Thyroid gland (tissue), 4 donors: ENCODE measurements around the gene PCGF3. TPM values are rescaled to one million over a fixed set of nuclear protein-coding genes. Genes with fewer than 3 reads are reported as not detected.

ENCODE experiments used
- DNase-seq, 2 donors: peaks; one replicate each; pipeline ENCODE4 v3.0.0-alpha.2; 2019
- H3K27ac ChIP-seq, 3 donors: fragments of 200-600 bp; sonication (generic); 1 replicate in 2 of 3; 2 replicates in 1 of 3; pipeline ENCODE4 v1.5.1; 2016 to 2019; ENCODE audit warnings: mild to moderate bottlenecking in 1 of 3, moderate library complexity in 1 of 3
- H3K27me3 ChIP-seq: fragments of 200-600 bp; sonication (generic); one replicate; pipeline ENCODE4 v1.5.1; 2019
- H3K36me3 ChIP-seq, 2 donors: fragments of 200-600 bp; sonication (generic); one replicate each; pipeline ENCODE4 v1.5.1; 2016 to 2019
- H3K4me1 ChIP-seq, 2 donors: fragments of 200-600 bp; sonication (generic); one replicate each; pipeline ENCODE4 v1.5.1; 2017 to 2019
- H3K4me3 ChIP-seq, 3 donors: fragments of 200-600 bp; sonication (generic); replicated peaks in 1 of 3; 1 replicate in 2 of 3; 2 replicates in 1 of 3; pipeline ENCODE4 v1.5.1; 2016; ENCODE audit warnings: mild to moderate bottlenecking in 1 of 3
- H3K9me3 ChIP-seq: fragments of 200-600 bp; sonication (generic); one replicate; pipeline ENCODE4 v1.5.1; 2017
- CTCF ChIP-seq, 6 experiments: fragments of 200-600 bp in 3 of 6; fragments of 450-650 bp in 3 of 6; sonication (generic) in 3 of 6; IDR thresholded peaks; one replicate each; pipeline ENCODE4 v1.5.1; 2016 to 2019; ENCODE audit warnings: antibody characterized with exemption in 6 of 6, mild to moderate bottlenecking in 2 of 6, inconsistent platforms in 1 of 6, moderate library complexity in 1 of 6
- POLR2A ChIP-seq, 2 donors: fragments of 450-650 bp; IDR thresholded peaks; one replicate each; pipeline ENCODE4 v1.6.1; 2017; ENCODE audit warnings: antibody characterized with exemption in 2 of 2, mild to moderate bottlenecking in 2 of 2, moderate library complexity in 1 of 2
- WGBS, 2 donors: methylation state at CpG; one replicate each; pipeline ENCODE4 v1.1.5; 2017; 5-methylcytosine and 5-hydroxymethylcytosine counted together
- intact Hi-C: fragments of 100-400 bp; cut with DNase I; formaldehyde crosslinking; loops from one replicate; pipeline ENCODE4 v1.15.1; 2023
- total RNA-seq, 4 donors: library from RNA; depleted of rRNA; stranded (reverse); fragments of >200 nt; gene quantifications; one replicate each; pipeline ENCODE4 v1.2.3, GENCODE V29; 2016

PCGF3 gene
- total RNA-seq, 4 donors from 2014 or later = 41.4 to 60.0 (median 50.2) TPM

GRCh38 chr4:680928-681645, 24.5 kb upstream of the PCGF3 start:
- WGBS, 2 donors = 7% methylated on average over 7 of the region's 62 CpGs; no CpG with 5 or more reads in 1 of the 2 donors
- Histone ChIP-seq H3K27ac (no peak overlapping the region), H3K9me3 (no peaks in the 10 kb centered on the region), H3K4me1 (peaks cover 10 to 23% of the 10 kb centered on the region in 2 donors), H3K27me3 (no peaks in the 10 kb centered on the region), H3K36me3 (no peaks in the 10 kb centered on the region), H3K4me3 (peak overlapping the region in 1 of 3 donors; percentile 59)
- DNase-seq = peak; percentile 68 to 72
- no peak for TF ChIP-seq CTCF (IDR thresholded peaks at IDR 0.05)
- no peak for TF ChIP-seq POLR2A (IDR thresholded peaks at IDR 0.05)
- intact Hi-C loops = no loop called here

- intact Hi-C loops = no loop called here
- H3K4me3 ChIP-seq = no peak overlapping the region
Observed at GRCh38 chr4:681736-682451, 23.7 kb upstream of the PCGF3 start.

GRCh38 chr4:682490-683172, 23.0 kb upstream of the PCGF3 start:
- H3K27ac ChIP-seq = no peak overlapping the region
- intact Hi-C loops = no loop called here
- peaks cover 10 to 32% of the 10 kb centered on the region in 2 donors for H3K4me1 ChIP-seq
- TF ChIP-seq CTCF (IDR thresholded peaks at IDR 0.05) (no peak), POLR2A (IDR thresholded peaks at IDR 0.05) (no peak)
- DNase-seq = no peak
- 64 to 91% methylated on average over 15 to 22 of the region's 23 CpGs for WGBS, 2 donors
- H3K27me3 ChIP-seq = no peaks in the 10 kb centered on the region
- no peaks in the 10 kb centered on the region for H3K36me3 ChIP-seq
- H3K9me3 ChIP-seq = no peaks in the 10 kb centered on the region
- H3K4me3 ChIP-seq = no peak overlapping the region

More at GRCh38 chr4:681736-682451, 23.7 kb upstream of the PCGF3 start:
- no peaks in the 10 kb centered on the region for H3K9me3 ChIP-seq
- no peaks in the 10 kb centered on the region for H3K27me3 ChIP-seq
- no peak for TF ChIP-seq POLR2A (IDR thresholded peaks at IDR 0.05)
- no peak for TF ChIP-seq CTCF (IDR thresholded peaks at IDR 0.05)
- peaks cover 10 to 27% of the 10 kb centered on the region in 2 donors for H3K4me1 ChIP-seq
- no peak for DNase-seq
- 78 to 89% methylated on average over 13 to 41 of the region's 58 CpGs for WGBS, 2 donors
- H3K36me3 ChIP-seq = no peaks in the 10 kb centered on the region
- H3K27ac ChIP-seq = no peak overlapping the region

- no peaks in the 10 kb centered on the region for H3K36me3 ChIP-seq
- H3K9me3 ChIP-seq = no peaks in the 10 kb centered on the region
- 80 to 93% methylated on average over 5 to 17 of the region's 25 CpGs for WGBS, 2 donors
- H3K4me3 ChIP-seq = no peak overlapping the region
- H3K4me1 ChIP-seq = peaks cover 17 to 39% of the 10 kb centered on the region in 2 donors
- no peak overlapping the region for H3K27ac ChIP-seq
- DNase-seq = no peak
- H3K27me3 ChIP-seq = no peaks in the 10 kb centered on the region
- intact Hi-C loops = no loop called here
- TF ChIP-seq CTCF (IDR thresholded peaks at IDR 0.05) (no peak), POLR2A (IDR thresholded peaks at IDR 0.05) (no peak)
Observed at GRCh38 chr4:683247-683897, 22.3 kb upstream of the PCGF3 start.
